HEK293 (cell line): Measurements from ENCODE around the gene A1CF.

Experiments
- CTCF ChIP-seq: fragments of 450-650 bp; formaldehyde crosslinking; IDR thresholded peaks from 2 replicates; pipeline ENCODE4 v1.5.1; 2016; ENCODE audit warnings: missing biosample characterization, missing genetic modification characterization
- RBAK ChIP-seq: fragments of 450-650 bp; formaldehyde crosslinking; IDR thresholded peaks from 2 replicates; pipeline ENCODE4 v1.5.1; 2016; ENCODE audit warnings: missing biosample characterization, missing genetic modification characterization
- REST ChIP-seq: fragments of 450-650 bp; formaldehyde crosslinking; IDR thresholded peaks from 2 replicates; pipeline ENCODE4 v1.5.1; 2016; ENCODE audit warnings: missing biosample characterization, missing genetic modification characterization
- ZBTB44 ChIP-seq: fragments of 450-650 bp; IDR thresholded peaks from 2 replicates; pipeline ENCODE4 v1.5.1; 2018; ENCODE audit warnings: missing biosample characterization, mild to moderate bottlenecking, missing genetic modification characterization
- ZNF133 ChIP-seq: fragments of 450-650 bp; formaldehyde crosslinking; IDR thresholded peaks from 2 replicates; pipeline ENCODE4 v1.5.1; 2016; ENCODE audit warnings: missing biosample characterization, missing genetic modification characterization
- ZNF184 ChIP-seq: fragments of 450-650 bp; IDR thresholded peaks from 2 replicates; pipeline ENCODE4 v1.5.1; 2018; ENCODE audit warnings: missing biosample characterization, mild to moderate bottlenecking, missing genetic modification characterization
- ZNF221 ChIP-seq: fragments of 450-650 bp; formaldehyde crosslinking; IDR thresholded peaks from 2 replicates; pipeline ENCODE4 v1.5.1; 2017; ENCODE audit warnings: missing biosample characterization, missing genetic modification characterization, borderline replicate concordance
- ZNF274 ChIP-seq, 2 experiments: fragments of 200-500 bp in 1 of 2; fragments of 450-650 bp in 1 of 2; sonication (Bioruptor generic) in 1 of 2; formaldehyde crosslinking in 1 of 2; IDR thresholded peaks; 2 replicates each; pipeline versions ENCODE4 v1.5.1 to v1.6.1; 2014 to 2016; ENCODE audit warnings: borderline replicate concordance in 1 of 2, inconsistent platforms in 1 of 2, low read length in 1 of 2, missing biosample characterization in 1 of 2, missing genetic modification characterization in 1 of 2
- ZNF302 ChIP-seq: fragments of 450-650 bp; formaldehyde crosslinking; IDR thresholded peaks from 2 replicates; pipeline ENCODE4 v1.5.1; 2016; ENCODE audit warnings: missing biosample characterization, missing genetic modification characterization, low read depth
- ZNF362 ChIP-seq: fragments of 450-650 bp; formaldehyde crosslinking; IDR thresholded peaks from 2 replicates; pipeline ENCODE4 v1.5.1; 2016; ENCODE audit warnings: missing biosample characterization, missing genetic modification characterization
- ZNF837 ChIP-seq: fragments of 450-650 bp; formaldehyde crosslinking; IDR thresholded peaks from 2 replicates; pipeline ENCODE4 v1.5.1; 2016; ENCODE audit warnings: missing biosample characterization, missing genetic modification characterization

DNA sequence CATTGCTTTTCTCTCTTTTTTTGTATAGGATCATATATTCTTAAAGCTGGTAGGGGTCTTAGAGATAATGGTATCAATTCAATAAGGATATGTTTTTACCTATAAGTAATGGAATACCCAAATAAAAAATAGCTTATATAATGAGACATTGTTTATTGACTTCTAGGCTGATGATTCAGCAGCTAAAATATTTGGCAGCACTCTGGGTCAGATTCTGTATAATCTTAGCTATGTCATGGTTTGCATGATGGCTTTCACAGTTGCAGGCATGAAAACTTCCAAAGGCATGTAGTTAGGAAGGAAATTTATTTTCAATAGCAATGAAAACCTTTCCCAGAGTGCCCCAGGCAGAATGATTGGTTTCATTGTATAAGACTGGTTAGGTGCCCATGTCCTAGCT is 32.1 kb upstream of the A1CF start:
- TF ChIP-seq ZNF274 (IDR thresholded peaks at IDR 0.05; ENCODE audit: low read length) (no peak), ZNF274 (tag by site-specific recombination; IDR thresholded peaks at IDR 0.05; ENCODE audit: borderline replicate concordance) (no peak), CTCF (tag by site-specific recombination) (no peak), ZNF362 (no peak), ZBTB44 (no peak), REST (tag by site-specific recombination) (no peak), ZNF184 (tag by site-specific recombination) (no peak), ZNF221 (tag by site-specific recombination) (no peak), ZNF133 (tag by site-specific recombination) (no peak), RBAK (tag by site-specific recombination) (no peak), ZNF837 (tag by site-specific recombination) (no peak), ZNF302 (tag by site-specific recombination) (no peak)
